Endodermal cell (in vitro differentiated cells): Measurements from ENCODE around the gene GAS6. TPM values are rescaled to one million over a fixed set of nuclear protein-coding genes. Genes with fewer than 3 reads are reported as not detected.

Source experiments
- DNase-seq: peaks from one replicate; pipeline ENCODE4 v3.0.0-alpha.2; 2017
- H3K27ac ChIP-seq: 2 replicates; pipeline ENCODE4 v1.5.1; 2013; ENCODE audit warnings: mild to moderate bottlenecking, low read depth, low read length, moderate library complexity
- H3K27me3 ChIP-seq: 2 replicates; pipeline ENCODE4 v1.6.1; 2013; ENCODE audit warnings: mild to moderate bottlenecking, low read length, moderate library complexity; ENCODE audit not compliant: insufficient read depth, control insufficient read depth, poor library complexity, severe bottlenecking
- H3K36me3 ChIP-seq: 2 replicates; pipeline ENCODE4 v1.7.0; 2013; ENCODE audit warnings: mild to moderate bottlenecking, low read length, moderate library complexity; ENCODE audit not compliant: control insufficient read depth, insufficient read depth
- H3K4me1 ChIP-seq: one replicate; pipeline ENCODE4 v1.7.0; 2013; ENCODE audit warnings: low read length; ENCODE audit not compliant: control insufficient read depth, insufficient read depth
- H3K4me3 ChIP-seq: 2 replicates; pipeline ENCODE4 v1.5.1; 2013; ENCODE audit warnings: mild to moderate bottlenecking, low read length, moderate library complexity
- H3K9ac ChIP-seq: 2 replicates; pipeline ENCODE4 v1.6.1; 2013; ENCODE audit warnings: mild to moderate bottlenecking, low read length, moderate library complexity; ENCODE audit not compliant: poor library complexity, severe bottlenecking; ENCODE audit errors: extremely low read depth
- H3K9me3 ChIP-seq: 2 replicates; pipeline ENCODE4 v1.6.1; 2013; ENCODE audit warnings: mild to moderate bottlenecking, low read length, moderate library complexity; ENCODE audit not compliant: control insufficient read depth
- H3K27ac Mint-ChIP-seq: 2 replicates; pipeline ENCODE4 v1.8.0; 2020; ENCODE audit warnings: mixed read lengths
- H3K27me3 Mint-ChIP-seq: 2 replicates; pipeline ENCODE4 v1.8.0; 2021; ENCODE audit warnings: mild to moderate bottlenecking, mixed read lengths; ENCODE audit not compliant: insufficient read depth
- H3K36me3 Mint-ChIP-seq: 2 replicates; pipeline ENCODE4 v1.8.0; 2020; ENCODE audit warnings: low read depth, mixed read lengths
- H3K4me1 Mint-ChIP-seq: 2 replicates; pipeline ENCODE4 v1.8.0; 2020; ENCODE audit warnings: mixed read lengths
- H3K4me3 Mint-ChIP-seq: 2 replicates; pipeline ENCODE4 v1.8.0; 2020; ENCODE audit warnings: mild to moderate bottlenecking, moderate library complexity, mixed read lengths
- H3K9me3 Mint-ChIP-seq: 2 replicates; pipeline ENCODE4 v1.8.0; 2020; ENCODE audit warnings: mild to moderate bottlenecking, mixed read lengths
- WGBS, 2 experiments: methylation state at CpG; one replicate each; pipeline versions ENCODE4 v1.1.5 to v1.1.7; 2013; ENCODE audit warnings: missing lambda C conversion rate in 2 of 2, mixed read lengths in 1 of 2; ENCODE audit not compliant: insufficient coverage in 1 of 2, insufficient read length in 1 of 2; 5-methylcytosine and 5-hydroxymethylcytosine counted together
- total RNA-seq, 2 donors: library from RNA; stranded (reverse); fragmentation: NEBNext Ultra II Directional in 1 of 2; extraction: Animal tissue kit (Norgen Biotek cat#: 25700) in 1 of 2; gene quantifications; 2 replicates in 1 of 2; 3 replicates in 1 of 2; pipeline ENCODE4 v1.2.1, GENCODE V29; 2021
- TF ChIP-seq, protein P1 (sequence below): fragments of 200-600 bp; sonication (generic); conservative IDR thresholded peaks from 2 replicates; pipeline ENCODE4 v1.5.0; 2021; ENCODE audit warnings: antibody characterized with exemption, mild to moderate bottlenecking

The GAS6 gene
- total RNA-seq, 2 donors from 2014 or later, result 45.7 to 49.6 TPM

DNA sequence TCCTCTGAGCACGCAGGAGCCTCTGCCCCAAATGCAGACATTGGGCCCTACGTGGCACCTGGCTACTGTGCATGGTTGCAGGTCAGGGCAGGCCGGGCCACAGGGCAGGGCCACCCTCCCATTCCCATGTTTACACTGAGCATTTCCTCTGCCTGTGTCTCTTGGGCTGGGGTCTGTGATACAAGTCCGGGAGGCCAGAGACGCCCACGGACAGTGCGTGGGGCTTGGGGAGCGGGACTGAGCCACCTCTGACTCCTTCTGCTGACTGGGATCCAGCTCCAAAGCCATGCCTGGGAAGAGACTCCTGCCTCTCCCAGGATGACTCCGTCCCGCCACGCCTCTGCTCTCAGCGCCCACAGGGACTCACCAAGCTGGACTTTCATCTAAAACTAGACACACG is 18.8 kb downstream of the GAS6 start:
- TF ChIP-seq, protein P1, sequence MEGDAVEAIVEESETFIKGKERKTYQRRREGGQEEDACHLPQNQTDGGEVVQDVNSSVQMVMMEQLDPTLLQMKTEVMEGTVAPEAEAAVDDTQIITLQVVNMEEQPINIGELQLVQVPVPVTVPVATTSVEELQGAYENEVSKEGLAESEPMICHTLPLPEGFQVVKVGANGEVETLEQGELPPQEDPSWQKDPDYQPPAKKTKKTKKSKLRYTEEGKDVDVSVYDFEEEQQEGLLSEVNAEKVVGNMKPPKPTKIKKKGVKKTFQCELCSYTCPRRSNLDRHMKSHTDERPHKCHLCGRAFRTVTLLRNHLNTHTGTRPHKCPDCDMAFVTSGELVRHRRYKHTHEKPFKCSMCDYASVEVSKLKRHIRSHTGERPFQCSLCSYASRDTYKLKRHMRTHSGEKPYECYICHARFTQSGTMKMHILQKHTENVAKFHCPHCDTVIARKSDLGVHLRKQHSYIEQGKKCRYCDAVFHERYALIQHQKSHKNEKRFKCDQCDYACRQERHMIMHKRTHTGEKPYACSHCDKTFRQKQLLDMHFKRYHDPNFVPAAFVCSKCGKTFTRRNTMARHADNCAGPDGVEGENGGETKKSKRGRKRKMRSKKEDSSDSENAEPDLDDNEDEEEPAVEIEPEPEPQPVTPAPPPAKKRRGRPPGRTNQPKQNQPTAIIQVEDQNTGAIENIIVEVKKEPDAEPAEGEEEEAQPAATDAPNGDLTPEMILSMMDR, result no peak
- Mint-ChIP-seq H3K27me3 (no peaks in the 10 kb centered on the region), H3K4me1 (peaks cover 9% of the 10 kb centered on the region), H3K9me3 (no peaks in the 10 kb centered on the region), H3K4me3 (no peak overlapping the region), H3K36me3 (peaks cover 2% of the 10 kb centered on the region), H3K27ac (no peak overlapping the region)
- 87 to 93% methylated on average over 13 of the region's 13 CpGs for WGBS, 2 experiments
- Histone ChIP-seq H3K4me1 (no peaks in the 10 kb centered on the region), H3K36me3 (peaks cover 6% of the 10 kb centered on the region), H3K9ac (no peak overlapping the region), H3K27ac (no peak overlapping the region), H3K27me3 (no peaks in the 10 kb centered on the region), H3K4me3 (no peak overlapping the region), H3K9me3 (no peaks in the 10 kb centered on the region)
- DNase-seq, result peak; percentile 40

DNA sequence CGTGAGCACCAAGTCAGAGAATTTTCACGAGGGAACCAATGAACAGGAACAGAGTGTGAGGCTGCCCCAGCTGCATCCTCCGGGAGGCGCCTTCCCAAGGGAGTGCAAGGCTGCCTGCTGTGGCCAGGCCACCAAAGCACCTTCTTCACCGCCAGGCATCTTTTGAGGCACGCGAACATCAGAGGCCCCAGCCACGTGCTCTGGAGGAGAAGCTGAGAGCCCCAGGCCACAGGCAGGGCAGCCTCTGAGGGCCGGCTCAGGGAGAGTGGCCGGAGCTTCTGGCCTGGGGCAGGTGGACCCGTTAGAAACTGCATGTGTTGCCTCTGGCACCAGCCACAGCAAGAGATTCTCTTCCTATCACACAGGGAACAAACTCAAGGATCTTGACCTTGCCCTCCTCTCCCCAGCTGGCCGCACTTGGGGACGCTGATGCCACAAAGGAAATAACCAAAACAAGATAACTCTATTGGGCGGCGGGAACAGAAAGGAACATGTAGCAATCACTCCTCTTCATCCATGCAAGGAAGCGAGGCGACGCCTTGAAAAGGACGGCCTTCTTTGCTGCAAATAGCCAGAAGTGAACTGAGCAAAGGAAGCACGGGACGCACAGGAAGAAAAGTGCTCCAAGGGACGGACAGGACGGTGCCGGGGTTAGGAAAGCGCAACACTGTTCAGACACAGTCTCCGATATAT is 19.9 kb downstream of the GAS6 start:
- Histone ChIP-seq H3K4me3 (no peak overlapping the region), H3K27ac (no peak overlapping the region), H3K9ac (no peak overlapping the region), H3K9me3 (no peaks in the 10 kb centered on the region), H3K36me3 (peaks cover 6% of the 10 kb centered on the region), H3K4me1 (no peaks in the 10 kb centered on the region), H3K27me3 (no peaks in the 10 kb centered on the region)
- Mint-ChIP-seq H3K9me3 (no peaks in the 10 kb centered on the region), H3K27ac (no peak overlapping the region), H3K36me3 (peaks cover 2% of the 10 kb centered on the region), H3K4me1 (peaks cover 5% of the 10 kb centered on the region), H3K27me3 (no peaks in the 10 kb centered on the region), H3K4me3 (no peak overlapping the region)
- TF ChIP-seq, protein P1, result peak; percentile 66
- 90 to 93% methylated on average over 20 to 26 of the region's 26 CpGs for WGBS, 2 experiments
- DNase-seq, result no peak

DNA sequence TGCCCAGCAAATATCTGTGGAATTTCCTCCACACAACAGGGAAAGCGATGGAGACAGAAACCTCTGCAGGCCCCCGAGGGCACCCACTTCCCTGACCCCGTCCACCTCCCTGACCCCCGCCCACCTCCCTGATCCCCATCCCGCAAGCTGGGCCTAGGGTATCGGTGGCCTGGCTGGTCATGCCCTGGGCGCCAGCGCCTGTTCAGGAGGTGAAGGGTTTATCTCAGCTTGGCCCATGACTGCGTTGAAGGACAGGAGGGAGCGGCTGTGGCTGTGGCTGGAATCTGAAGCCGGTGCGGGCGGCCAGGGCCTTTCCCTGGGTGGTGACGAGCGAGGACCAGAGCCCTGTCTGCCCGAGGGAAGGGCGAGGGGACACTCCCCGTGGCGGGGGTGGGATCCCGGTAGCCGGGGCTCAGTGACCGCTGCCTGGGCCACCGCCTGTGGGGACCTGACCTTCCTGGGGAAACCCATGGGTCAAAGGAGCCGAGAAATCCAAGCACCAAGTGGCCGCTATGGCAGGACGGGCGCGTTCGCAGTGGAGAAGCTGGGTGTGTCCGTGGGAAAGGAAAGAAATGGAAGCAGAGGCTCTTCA is 20.7 kb downstream of the GAS6 start:
- Mint-ChIP-seq H3K27ac (no peak overlapping the region), H3K36me3 (peaks cover 2% of the 10 kb centered on the region), H3K27me3 (no peaks in the 10 kb centered on the region), H3K4me3 (no peak overlapping the region), H3K9me3 (no peaks in the 10 kb centered on the region), H3K4me1 (no peaks in the 10 kb centered on the region)
- peaks cover 6% of the 10 kb centered on the region for H3K36me3 ChIP-seq
- no peaks in the 10 kb centered on the region for H3K4me1 ChIP-seq
- H3K9ac ChIP-seq, result no peak overlapping the region
- H3K4me3 ChIP-seq, result no peak overlapping the region
- TF ChIP-seq, protein P1, result no peak
- no peak overlapping the region for H3K27ac ChIP-seq
- WGBS, 2 experiments, result 93 to 95% methylated on average over 29 to 30 of the region's 30 CpGs
- no peak for DNase-seq
- no peaks in the 10 kb centered on the region for H3K9me3 ChIP-seq
- no peaks in the 10 kb centered on the region for H3K27me3 ChIP-seq
